ENCODE measurements around the gene MYL7. TPM values are rescaled to one million over a fixed set of nuclear protein-coding genes. Genes with fewer than 3 reads are reported as not detected.

The MYL7 gene
- total and polyA plus RNA-seq, 2 donors (not counting 3 experiments of a cell fraction or from before 2014, with no cell fraction given) = not detected

DNA sequence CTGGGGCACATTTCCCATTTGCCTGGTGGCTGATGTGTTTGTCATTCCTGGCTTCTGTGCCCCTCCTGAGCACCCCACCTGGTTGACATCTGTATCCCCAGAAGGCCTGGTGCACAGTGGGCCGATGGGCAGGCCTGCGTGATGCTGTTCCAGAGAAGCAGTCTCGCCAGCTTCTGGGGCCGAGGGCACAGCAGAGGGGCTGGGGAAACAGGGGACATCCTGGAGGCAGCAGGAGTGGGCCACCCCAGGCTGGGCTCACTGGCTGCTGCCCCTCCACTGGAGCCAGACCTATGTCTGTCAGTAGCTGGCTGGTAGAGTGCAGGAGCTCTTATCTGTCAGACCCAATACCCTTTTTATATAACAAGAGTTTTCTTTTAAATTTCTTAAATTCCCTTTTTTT is 896 bp upstream of the MYL7 start:
- dilution Hi-C loops (cut with MboI; ENCODE audit: extremely low pct_ligation_motif_present, low sequenced_read_pairs) (no loop called here), intact Hi-C loops (cut with micrococcal nuclease) (no loop called here)
- no peaks in the 10 kb centered on the region for H4K20me1 ChIP-seq (replicated peaks; ENCODE audit: control insufficient read depth, extremely low read depth, insufficient read depth, low read length)
- H3K4me2 ChIP-seq (ENCODE audit: insufficient read depth, low read length) = no peak overlapping the region
- ChIA-PET POLR2A (interaction anchor here (0.6 kb wide), 1 partner anchor 18 kb away, joined by 3 read pairs; no protein-coding TSS in a partner anchor), CTCF (interaction anchor here (0.7 to 1.9 kb wide), 4 partner anchors 10 to 70 kb away, joined by 3 to 11 read pairs (median 4); partner anchors contain the start of gene POLD2)
- no peak for DNase-seq (ENCODE audit: low read depth, low spot score)
- no peak overlapping the region for H2AFZ ChIP-seq (ENCODE audit: low read depth, low read length)
- no peak overlapping the region for H3K4me3 ChIP-seq (replicated peaks in 1 of 3; ENCODE audit: insufficient read depth in 1 of 3, low read depth in 1 of 3, low read length in 3 of 3)
- no TSS peak for BruUV-seq (replicated peaks)
- FAIRE-seq = no peak
- H3K36me3 ChIP-seq (ENCODE audit: control insufficient read depth in 2 of 2, extremely low read depth in 1 of 2, insufficient read depth in 2 of 2, low read length in 2 of 2) = no peaks in the 10 kb centered on the region
- H3K27me3 ChIP-seq (ENCODE audit: control insufficient read depth in 2 of 2, insufficient read depth in 2 of 2, low read length in 2 of 2) = peaks cover 22 to 24% of the 10 kb centered on the region in 2 experiments
- TF ChIP-seq JUN (IDR thresholded peaks at IDR 0.05; ENCODE audit: borderline replicate concordance, insufficient read depth, insufficient read length, low read depth) = no peak
- no peak for TF ChIP-seq POLR2A (IDR thresholded peaks at IDR 0.05; ENCODE audit: low read depth, low read length)
- no peak for TF ChIP-seq EZH2 (IDR thresholded peaks at IDR 0.05; ENCODE audit: borderline replicate concordance, low read depth, low read length, severe bottlenecking)
- TF ChIP-seq MYC (IDR thresholded peaks at IDR 0.05; ENCODE audit: low read depth, low read length) = no peak
- no peak for TF ChIP-seq FOS (IDR thresholded peaks at IDR 0.05; ENCODE audit: borderline replicate concordance, insufficient read depth, low read length)
- no peak for TF ChIP-seq GATA2 (IDR thresholded peaks at IDR 0.05; ENCODE audit: insufficient read depth, insufficient read length, low read depth, low read length)
- no peak for TF ChIP-seq POLR2AphosphoS5 (IDR thresholded peaks at IDR 0.05; ENCODE audit: insufficient read depth, low read depth, low read length)
- TF ChIP-seq, protein P1, sequence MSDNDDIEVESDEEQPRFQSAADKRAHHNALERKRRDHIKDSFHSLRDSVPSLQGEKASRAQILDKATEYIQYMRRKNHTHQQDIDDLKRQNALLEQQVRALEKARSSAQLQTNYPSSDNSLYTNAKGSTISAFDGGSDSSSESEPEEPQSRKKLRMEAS (IDR thresholded peaks at IDR 0.05; ENCODE audit: insufficient read depth, insufficient read length) = no peak
- TF ChIP-seq, protein P2, sequence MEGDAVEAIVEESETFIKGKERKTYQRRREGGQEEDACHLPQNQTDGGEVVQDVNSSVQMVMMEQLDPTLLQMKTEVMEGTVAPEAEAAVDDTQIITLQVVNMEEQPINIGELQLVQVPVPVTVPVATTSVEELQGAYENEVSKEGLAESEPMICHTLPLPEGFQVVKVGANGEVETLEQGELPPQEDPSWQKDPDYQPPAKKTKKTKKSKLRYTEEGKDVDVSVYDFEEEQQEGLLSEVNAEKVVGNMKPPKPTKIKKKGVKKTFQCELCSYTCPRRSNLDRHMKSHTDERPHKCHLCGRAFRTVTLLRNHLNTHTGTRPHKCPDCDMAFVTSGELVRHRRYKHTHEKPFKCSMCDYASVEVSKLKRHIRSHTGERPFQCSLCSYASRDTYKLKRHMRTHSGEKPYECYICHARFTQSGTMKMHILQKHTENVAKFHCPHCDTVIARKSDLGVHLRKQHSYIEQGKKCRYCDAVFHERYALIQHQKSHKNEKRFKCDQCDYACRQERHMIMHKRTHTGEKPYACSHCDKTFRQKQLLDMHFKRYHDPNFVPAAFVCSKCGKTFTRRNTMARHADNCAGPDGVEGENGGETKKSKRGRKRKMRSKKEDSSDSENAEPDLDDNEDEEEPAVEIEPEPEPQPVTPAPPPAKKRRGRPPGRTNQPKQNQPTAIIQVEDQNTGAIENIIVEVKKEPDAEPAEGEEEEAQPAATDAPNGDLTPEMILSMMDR (IDR thresholded peaks at IDR 0.05; ENCODE audit: extremely low read depth in 1 of 2, insufficient read depth in 1 of 2, low read depth in 1 of 2, low read length in 2 of 2) = no peak
- no peaks in the 10 kb centered on the region for H3K79me2 ChIP-seq (ENCODE audit: control insufficient read depth, insufficient read depth, low read length)
- H3K9ac ChIP-seq (replicated peaks; ENCODE audit: extremely low read depth, insufficient read depth, low read length) = no peak overlapping the region
- no peaks in the 10 kb centered on the region for H3K9me1 ChIP-seq (replicated peaks; ENCODE audit: control insufficient read depth, extremely low read depth, insufficient read depth, low read length)
- H3K27ac ChIP-seq (ENCODE audit: insufficient read depth, low read depth, low read length) = no peak overlapping the region
- H3K9me3 ChIP-seq (replicated peaks; ENCODE audit: control insufficient read depth, insufficient read depth, low read length) = no peaks in the 10 kb centered on the region
- H3K4me1 ChIP-seq (ENCODE audit: control insufficient read depth, extremely low read depth, insufficient read depth, low read length) = no peaks in the 10 kb centered on the region

All from endothelial cell of umbilical vein (primary cell).